Stimulated activated CD4-positive, alpha-beta T cell treated with anti-CD3 and anti-CD28 coated beads, Interleukin-1b, Interleukin-23, amount 100 ng/mL, for 4 hours (primary cell): Measurements from ENCODE around the gene NPPB.

ENCODE experiments used
- DNase-seq, 2 donors: peaks; one replicate each; pipeline ENCODE4 v3.0.0-alpha.2; 2020; ENCODE audit warnings: low read depth in 2 of 2

The NPPB gene

GRCh38 chr1:11880911-11881748 lies 22.4 kb upstream of the NPPB start:
- DNase-seq = no peak

GRCh38 chr1:11880181-11880575 lies 21.4 kb upstream of the NPPB start:
- no peak for DNase-seq

GRCh38 chr1:11879311-11880180 lies 20.8 kb upstream of the NPPB start:
- no peak for DNase-seq

- DNase-seq = no peak
These were observed 20.1 kb upstream of the NPPB start for GRCh38 chr1:11878891-11879190.

GRCh38 chr1:11878081-11878890 lies 19.5 kb upstream of the NPPB start:
- DNase-seq = no peak

GRCh38 chr1:11877074-11877473 lies 18.3 kb upstream of the NPPB start:
- no peak for DNase-seq

GRCh38 chr1:11875094-11875493 lies 16.3 kb upstream of the NPPB start:
- no peak for DNase-seq

GRCh38 chr1:11874624-11875023 lies 15.9 kb upstream of the NPPB start:
- no peak for DNase-seq

- DNase-seq = no peak
These were observed 15.5 kb upstream of the NPPB start for GRCh38 chr1:11874258-11874562.

- no peak for DNase-seq
These were observed 14.9 kb upstream of the NPPB start for GRCh38 chr1:11873395-11874257.

GRCh38 chr1:11872545-11872944 lies 13.8 kb upstream of the NPPB start:
- DNase-seq = no peak

GRCh38 chr1:11869650-11870207 lies 11.0 kb upstream of the NPPB start:
- no peak for DNase-seq

GRCh38 chr1:11869104-11869503 lies 10.4 kb upstream of the NPPB start:
- no peak for DNase-seq

GRCh38 chr1:11868331-11868980 lies 9.7 kb upstream of the NPPB start:
- DNase-seq = no peak

GRCh38 chr1:11862890-11863289 lies 4.1 kb upstream of the NPPB start:
- DNase-seq = no peak

GRCh38 chr1:11860587-11860986 lies 1.8 kb upstream of the NPPB start:
- no peak for DNase-seq

- no peak for DNase-seq
These were observed 1.3 kb upstream of the NPPB start for GRCh38 chr1:11860083-11860482.

- peak; percentile 34 to 57 for DNase-seq
These were observed 475 bp upstream of the NPPB start for GRCh38 chr1:11858968-11859871.

GRCh38 chr1:11858158-11858557 lies 587 bp downstream of the NPPB start:
- DNase-seq = no peak
